HEK293T (cell line): ENCODE results near the gene STK39.

Experiments
- CTCF ChIA-PET: fragments of 350-600 bp; formaldehyde crosslinking; extraction: SDS; loops from one replicate; lab custom pipeline; 2021; ENCODE audit warnings: antibody characterized with exemption, inconsistent platforms; lab: Yijun Ruan, JAX
- POLR2A ChIA-PET: fragments of 350-600 bp; formaldehyde crosslinking; extraction: SDS; loops from one replicate; lab custom pipeline; 2020; ENCODE audit warnings: antibody characterized with exemption, inconsistent platforms; lab: Yijun Ruan, JAX
- DNase-seq: peaks from one replicate; pipeline ENCODE4 v3.0.0; 2012; ENCODE audit warnings: mixed read lengths; ENCODE audit errors: extremely low spot score
- ARNT ChIP-seq: fragments of 450-650 bp; IDR thresholded peaks from 2 replicates; pipeline ENCODE4 v1.6.1; 2017; ENCODE audit warnings: mild to moderate bottlenecking
- BHLHE40 ChIP-seq: fragments of 450-650 bp; IDR thresholded peaks from 2 replicates; pipeline ENCODE4 v1.6.1; 2016; ENCODE audit warnings: mild to moderate bottlenecking, moderate library complexity, borderline replicate concordance
- CTBP1 ChIP-seq: fragments of 450-650 bp; IDR thresholded peaks from 2 replicates; pipeline ENCODE4 v1.6.1; 2016; ENCODE audit warnings: borderline replicate concordance
- ELF4 ChIP-seq: fragments of 450-650 bp; IDR thresholded peaks from 2 replicates; pipeline ENCODE4 v1.6.1; 2017; ENCODE audit warnings: antibody characterized with exemption
- FOXA1 ChIP-seq: fragments of 450-650 bp; IDR thresholded peaks from 2 replicates; pipeline ENCODE4 v1.6.1; 2016; ENCODE audit warnings: mild to moderate bottlenecking
- FOXK2 ChIP-seq: fragments of 450-650 bp; IDR thresholded peaks from 2 replicates; pipeline ENCODE4 v1.6.1; 2016; ENCODE audit warnings: mild to moderate bottlenecking
- FOXM1 ChIP-seq: fragments of 450-650 bp; IDR thresholded peaks from 2 replicates; pipeline ENCODE4 v1.6.1; 2017; ENCODE audit warnings: mild to moderate bottlenecking, borderline replicate concordance
- HDGF ChIP-seq: fragments of 450-650 bp; IDR thresholded peaks from 2 replicates; pipeline ENCODE4 v1.6.1; 2017; ENCODE audit warnings: antibody characterized with exemption, borderline replicate concordance
- L3MBTL2 ChIP-seq: fragments of 450-650 bp; conservative IDR thresholded peaks from 2 replicates; pipeline ENCODE4 v1.6.1; 2016; ENCODE audit warnings: mild to moderate bottlenecking
- LEF1 ChIP-seq: fragments of 450-650 bp; IDR thresholded peaks from 2 replicates; pipeline ENCODE4 v1.6.1; 2017; ENCODE audit warnings: mild to moderate bottlenecking, borderline replicate concordance
- NFRKB ChIP-seq: fragments of 450-650 bp; IDR thresholded peaks from 2 replicates; pipeline ENCODE4 v1.6.1; 2016; ENCODE audit warnings: mild to moderate bottlenecking, moderate library complexity
- PKNOX1 ChIP-seq: fragments of 450-650 bp; IDR thresholded peaks from 2 replicates; pipeline ENCODE4 v1.6.1; 2016
- SP1 ChIP-seq: fragments of 450-650 bp; IDR thresholded peaks from 2 replicates; pipeline ENCODE4 v1.6.1; 2017
- SUZ12 ChIP-seq: fragments of 450-650 bp; IDR thresholded peaks from 2 replicates; pipeline ENCODE4 v1.6.1; 2016; ENCODE audit warnings: mild to moderate bottlenecking
- TARDBP ChIP-seq: fragments of 450-650 bp; IDR thresholded peaks from 2 replicates; pipeline ENCODE4 v1.6.1; 2016
- ZNF384 ChIP-seq: fragments of 450-650 bp; IDR thresholded peaks from 2 replicates; pipeline ENCODE4 v1.6.1; 2016

The STK39 gene

GRCh38 chr2:168234407-168235085 lies 12.8 kb downstream of the STK39 start:
- TF ChIP-seq ARNT (no peak), ZNF384 (no peak), LEF1 (no peak), HDGF (no peak), FOXA1 (no peak), L3MBTL2 (no peak), PKNOX1 (no peak), NFRKB (no peak), FOXM1 (no peak), SP1 (no peak), BHLHE40 (no peak), TARDBP (no peak), FOXK2 (no peak), CTBP1 (no peak), SUZ12 (no peak), ELF4 (no peak)
- DNase-seq = no peak
- CTCF ChIA-PET = no interaction called here
- POLR2A ChIA-PET = no interaction called here

- ChIA-PET CTCF (no interaction called here), POLR2A (no interaction called here)
- no peak for TF ChIP-seq BHLHE40
- no peak for TF ChIP-seq SUZ12
- no peak for TF ChIP-seq ZNF384
- no peak for TF ChIP-seq ARNT
- TF ChIP-seq HDGF = no peak
- TF ChIP-seq LEF1 = no peak
- TF ChIP-seq TARDBP = no peak
- no peak for TF ChIP-seq FOXM1
- no peak for TF ChIP-seq CTBP1
- no peak for TF ChIP-seq NFRKB
- no peak for TF ChIP-seq FOXK2
- DNase-seq = no peak
These were observed 13.5 kb downstream of the STK39 start for GRCh38 chr2:168233726-168234406.

DNA sequence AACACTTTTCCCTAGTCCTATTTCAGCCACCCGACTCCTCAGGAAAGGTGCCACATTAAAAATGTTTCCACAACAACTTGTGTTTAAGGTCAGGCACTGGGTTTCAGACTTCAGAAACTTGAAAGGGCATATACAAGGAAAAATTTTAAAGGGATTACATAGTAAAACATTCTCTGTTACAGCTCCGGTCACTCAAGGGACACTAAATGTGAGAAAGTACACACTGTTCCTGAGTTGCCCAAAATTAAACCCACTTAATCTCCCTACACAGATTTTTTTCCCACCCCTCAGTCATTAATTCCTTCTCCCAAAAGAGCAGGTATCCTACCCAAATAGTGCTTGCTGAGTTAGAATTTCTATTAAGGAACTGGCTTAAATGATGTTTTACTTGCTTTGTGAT lies 14.2 kb downstream of the STK39 start:
- ChIA-PET CTCF (no interaction called here), POLR2A (no interaction called here)
- no peak for DNase-seq
- TF ChIP-seq BHLHE40 (no peak), CTBP1 (no peak), ELF4 (no peak), ZNF384 (no peak), NFRKB (no peak), FOXK2 (no peak), HDGF (no peak), SP1 (no peak), PKNOX1 (no peak), FOXA1 (no peak), TARDBP (no peak), L3MBTL2 (no peak), FOXM1 (no peak), SUZ12 (no peak), ARNT (no peak)

DNA sequence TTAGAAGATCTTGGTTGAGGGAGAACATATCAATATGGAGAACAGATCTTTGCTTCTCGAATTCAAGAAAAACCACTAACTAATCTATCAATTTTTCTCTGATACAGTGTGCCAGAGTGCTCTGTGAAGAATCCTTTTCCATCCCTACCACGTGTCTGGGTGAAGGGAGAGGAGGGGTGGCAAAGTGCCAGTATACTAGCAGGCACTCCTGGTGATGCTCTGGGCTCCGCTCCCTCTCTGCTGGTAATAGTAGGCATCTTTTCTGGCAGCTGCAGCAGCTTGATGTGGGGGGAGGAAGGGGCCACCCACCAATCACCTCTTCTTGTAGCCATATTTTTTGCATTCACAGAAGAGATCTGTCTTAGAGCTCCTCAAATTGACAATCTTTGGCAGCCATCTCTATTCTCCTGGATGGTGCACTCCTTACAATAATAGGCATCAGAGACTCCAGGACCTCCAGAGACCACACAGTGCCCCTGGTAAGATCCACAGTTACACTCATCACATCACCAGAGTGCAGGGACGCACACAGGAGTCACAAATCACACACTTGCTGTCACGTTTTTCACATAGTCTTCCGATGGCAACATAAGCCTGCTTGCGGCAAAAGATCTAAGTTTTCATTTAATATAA lies 15.7 kb downstream of the STK39 start:
- no peak for TF ChIP-seq FOXK2
- TF ChIP-seq BHLHE40 = no peak
- no peak for TF ChIP-seq SUZ12
- no peak for TF ChIP-seq ZNF384
- no peak for TF ChIP-seq FOXM1
- TF ChIP-seq CTBP1 = no peak
- no peak for TF ChIP-seq LEF1
- no peak for TF ChIP-seq L3MBTL2
- TF ChIP-seq PKNOX1 = no peak
- no peak for TF ChIP-seq NFRKB
- TF ChIP-seq SP1 = no peak
- no peak for TF ChIP-seq TARDBP
- TF ChIP-seq ELF4 = no peak
- no peak for TF ChIP-seq HDGF
- ChIA-PET POLR2A (no interaction called here), CTCF (no interaction called here)
- no peak for DNase-seq

DNA sequence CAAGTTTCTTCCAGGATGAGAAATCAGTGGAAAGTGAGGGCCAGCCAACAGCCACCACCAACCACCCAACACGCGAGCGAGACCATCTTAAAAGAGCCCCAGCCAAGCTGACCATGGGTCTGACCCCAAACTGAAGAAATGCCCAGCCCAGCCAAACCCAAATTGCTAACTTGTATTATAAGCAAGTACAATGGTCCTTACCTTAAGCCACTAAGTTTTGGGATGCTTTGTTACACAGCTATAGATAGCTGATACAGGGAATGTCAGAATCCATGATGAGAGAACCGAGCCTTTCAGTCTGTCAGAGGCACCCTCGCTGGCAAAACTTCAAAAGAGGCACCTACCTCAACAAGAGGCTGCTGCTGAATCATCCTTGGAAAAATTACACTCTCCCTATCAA lies 17.0 kb downstream of the STK39 start:
- TF ChIP-seq ARNT = no peak
- no peak for TF ChIP-seq FOXM1
- TF ChIP-seq SP1 = no peak
- TF ChIP-seq L3MBTL2 = no peak
- TF ChIP-seq FOXA1 = no peak
- TF ChIP-seq TARDBP = no peak
- TF ChIP-seq ZNF384 = no peak
- TF ChIP-seq CTBP1 = no peak
- no peak for TF ChIP-seq HDGF
- no peak for TF ChIP-seq NFRKB
- TF ChIP-seq BHLHE40 = no peak
- TF ChIP-seq FOXK2 = no peak
- CTCF ChIA-PET = no interaction called here
- DNase-seq = no peak
- POLR2A ChIA-PET = no interaction called here
